Measurements from ENCODE around the gene SLC35F4. TPM values are rescaled to one million over a fixed set of nuclear protein-coding genes. Genes with fewer than 3 reads are reported as not detected.

SLC35F4 gene
- total RNA-seq, 1 experiment from 2014 or later: not detected

- no peak overlapping the region for H4K8ac ChIP-seq (replicated peaks; ENCODE audit: insufficient read length, low read depth, low read length)
- H3K27me3 ChIP-seq (ENCODE audit: insufficient read depth, low read length): no peaks in the 10 kb centered on the region
- H3K4me3 Mint-ChIP-seq: no peak overlapping the region
Observed at GRCh38 chr14:57704763-57705162, 161.1 kb downstream of the SLC35F4 start.

More at GRCh38 chr14:57704763-57705162, 161.1 kb downstream of the SLC35F4 start:
- no peak for TF ChIP-seq CTCF (conservative IDR thresholded peaks at IDR 0.05)
- Mint-ChIP-seq H3K27ac (no peak overlapping the region), H3K9me3 (peaks cover 25% of the 10 kb centered on the region in 2 experiments), H3K27me3 (ENCODE audit: low read depth) (no peaks in the 10 kb centered on the region), H3K36me3 (ENCODE audit: insufficient read depth in 1 of 3, low read depth in 3 of 3) (peaks cover 12 to 18% (median 12%) of the 10 kb centered on the region in 3 experiments; a peak in 6 of 7 replicates), H3K4me1 (no peaks in the 10 kb centered on the region)
- no peaks in the 10 kb centered on the region for H3K9me3 ChIP-seq (ENCODE audit: control insufficient read depth, low read depth, low read length)
- H3K27ac ChIP-seq (ENCODE audit: insufficient read length, low read depth, low read length): no peak overlapping the region
- H2BK12ac ChIP-seq (ENCODE audit: insufficient read length, low read depth, low read length): no peak overlapping the region
- no peaks in the 10 kb centered on the region for H3K79me1 ChIP-seq (ENCODE audit: insufficient read depth, low read depth, low read length, poor library complexity, severe bottlenecking)
- no peaks in the 10 kb centered on the region for H3K4me1 ChIP-seq (ENCODE audit: insufficient read depth, low read length)
- no peak overlapping the region for H2BK120ac ChIP-seq (ENCODE audit: low read depth, low read length, poor library complexity, severe bottlenecking)
- no peaks in the 10 kb centered on the region for H4K20me1 ChIP-seq (ENCODE audit: control insufficient read depth, insufficient read depth, insufficient read length)
- no peak overlapping the region for H4K5ac ChIP-seq (ENCODE audit: insufficient read length, low read depth, low read length)
- H2AFZ ChIP-seq (ENCODE audit: low read length): no peak overlapping the region
- no peaks in the 10 kb centered on the region for H3K79me2 ChIP-seq (ENCODE audit: insufficient read depth, low read length)
- H3K18ac ChIP-seq (ENCODE audit: insufficient read length, low read depth, low read length): no peak overlapping the region
- H3K56ac ChIP-seq (ENCODE audit: insufficient read length, low read depth, low read length): no peak overlapping the region
- H3K23ac ChIP-seq (ENCODE audit: insufficient read length, low read depth, low read length): no peak overlapping the region
- H3K9ac ChIP-seq (ENCODE audit: extremely low read depth, insufficient read length, low read length): no peak overlapping the region
- H4K91ac ChIP-seq (ENCODE audit: insufficient read length, low read depth, low read length): no peak overlapping the region
- H3K4ac ChIP-seq (ENCODE audit: low read depth, low read length): no peak overlapping the region
- WGBS (ENCODE audit: extremely low coverage, insufficient read length, low lambda C conversion rate): no CpG with 5 or more reads among the region's 1 CpG
- no peaks in the 10 kb centered on the region for H3K23me2 ChIP-seq (ENCODE audit: insufficient read length, low read depth, low read length, poor library complexity, severe bottlenecking)
- no peak overlapping the region for H2BK20ac ChIP-seq (ENCODE audit: low read depth, low read length, poor library complexity, severe bottlenecking)
- no peak overlapping the region for H2AK5ac ChIP-seq (ENCODE audit: insufficient read length, low read length)
- no peak overlapping the region for H3T11ph ChIP-seq (ENCODE audit: low read length)
- no peak overlapping the region for H2BK5ac ChIP-seq (ENCODE audit: insufficient read length, low read length)
- no peak for DNase-seq
- no peak overlapping the region for H3K14ac ChIP-seq (ENCODE audit: insufficient read depth, low read length)
- H2BK15ac ChIP-seq (ENCODE audit: low read depth, low read length): no peak overlapping the region
- H3K4me2 ChIP-seq (ENCODE audit: insufficient read depth, insufficient read length, low read length): no peak overlapping the region
